Measurements from ENCODE around the gene GHRH. TPM values are rescaled to one million over a fixed set of nuclear protein-coding genes. Genes with fewer than 3 reads are reported as not detected.

The GHRH gene
- total RNA-seq, 1 experiment from 2014 or later, result not detected

DNA sequence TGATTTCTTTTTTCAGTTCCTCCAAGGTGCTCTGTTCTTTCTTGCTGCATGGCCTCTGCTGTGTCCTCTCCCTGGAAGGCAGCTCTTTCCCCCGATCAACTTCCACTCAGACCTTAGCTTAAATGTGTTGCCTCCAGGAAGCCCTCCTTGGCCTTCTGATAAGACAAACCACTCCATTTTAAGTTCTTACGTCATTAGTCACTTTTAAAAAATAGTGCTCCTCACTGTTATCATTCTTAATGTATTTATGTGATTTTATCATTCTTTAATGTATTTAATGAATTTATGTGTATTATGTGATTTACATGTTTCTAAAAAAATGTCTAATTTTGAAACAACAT lies 15.6 kb upstream of the GHRH start:
- CTCF ChIA-PET, result interaction anchor here (1.3 to 1.4 kb wide), 5 partner anchors 10 to 258 kb away, joined by 4 to 8 read pairs (median 5); no protein-coding TSS in a partner anchor
- Histone ChIP-seq H3K79me2 (ENCODE audit: insufficient read depth, low read length) (no peaks in the 10 kb centered on the region), H3K4me1 (ENCODE audit: control insufficient read depth in 1 of 2, insufficient read depth in 2 of 2, low read length in 2 of 2) (no peaks in the 10 kb centered on the region), H4K20me1 (ENCODE audit: insufficient read depth) (no peaks in the 10 kb centered on the region), H3K4me3 (replicated peaks in 1 of 2; ENCODE audit: low read depth in 1 of 2, low read length in 2 of 2) (no peak overlapping the region), H3K9me3 (ENCODE audit: control insufficient read depth in 1 of 2, insufficient read depth in 1 of 2, low read depth in 1 of 2, low read length in 2 of 2) (no peaks in the 10 kb centered on the region), H3K9me2 (ENCODE audit: insufficient read depth) (no peaks in the 10 kb centered on the region), H3K27me3 (ENCODE audit: insufficient read depth, low read length) (no peaks in the 10 kb centered on the region), H3K4me2 (ENCODE audit: low read length) (no peak overlapping the region), H3K27ac (ENCODE audit: low read depth, low read length) (no peak overlapping the region), H2AFZ (ENCODE audit: low read depth, low read length, poor library complexity, severe bottlenecking) (peak overlapping the region; percentile 9), H3K36me3 (ENCODE audit: control insufficient read depth in 1 of 2, insufficient read depth in 2 of 2, low read length in 2 of 2) (no peaks in the 10 kb centered on the region), H3K9ac (ENCODE audit: low read length) (no peak overlapping the region)
- ATAC-seq (no peak), DNase-seq (ENCODE audit: low read depth, low spot score) (no peak)
- POLR2A ChIA-PET, result no interaction called here
- RAD21 ChIA-PET (ENCODE audit: low non-redundant PET in 1 of 2, low total read pairs in 2 of 2, uncharacterized antibody in 2 of 2, unreplicated experiment in 2 of 2), result no interaction called here
- no TSS peak for BruUV-seq (replicated peaks)
- intact Hi-C loops (cut with micrococcal nuclease), result no loop called here
- no peak for TF ChIP-seq CBX3 (IDR thresholded peaks at IDR 0.05; ENCODE audit: low read depth)
- no peak for TF ChIP-seq EGR1 (IDR thresholded peaks at IDR 0.05; ENCODE audit: low read depth)
- TF ChIP-seq ZBTB33 (IDR thresholded peaks at IDR 0.05; ENCODE audit: extremely low read depth, insufficient replicate concordance, low read length), result no peak
- TF ChIP-seq CTCF (IDR thresholded peaks at IDR 0.05 in 2 of 3, conservative IDR thresholded peaks at IDR 0.05 in 1 of 3; ENCODE audit: borderline replicate concordance in 1 of 3, insufficient read depth in 1 of 3, low read depth in 2 of 3, low read length in 2 of 3), result no peak
- TF ChIP-seq JUND (IDR thresholded peaks at IDR 0.05), result no peak
- no peak for TF ChIP-seq POLR2A (IDR thresholded peaks at IDR 0.05; ENCODE audit: borderline replicate concordance, extremely low read depth, insufficient read depth, insufficient read length)
- no peak for TF ChIP-seq EZH2phosphoT487 (IDR thresholded peaks at IDR 0.05; ENCODE audit: borderline replicate concordance)
- no peak for TF ChIP-seq ZNF274 (IDR thresholded peaks at IDR 0.05; ENCODE audit: low read depth, low read length)
- TF ChIP-seq YY1 (IDR thresholded peaks at IDR 0.05; ENCODE audit: extremely low read depth, insufficient replicate concordance, low read depth, low read length), result no peak
- no peak for TF ChIP-seq TCF7L2 (IDR thresholded peaks at IDR 0.05; ENCODE audit: borderline replicate concordance, extremely low read depth, insufficient read depth, insufficient read length)
- no peak for TF ChIP-seq EZH2 (IDR thresholded peaks at IDR 0.05)
- TF ChIP-seq, protein P1, sequence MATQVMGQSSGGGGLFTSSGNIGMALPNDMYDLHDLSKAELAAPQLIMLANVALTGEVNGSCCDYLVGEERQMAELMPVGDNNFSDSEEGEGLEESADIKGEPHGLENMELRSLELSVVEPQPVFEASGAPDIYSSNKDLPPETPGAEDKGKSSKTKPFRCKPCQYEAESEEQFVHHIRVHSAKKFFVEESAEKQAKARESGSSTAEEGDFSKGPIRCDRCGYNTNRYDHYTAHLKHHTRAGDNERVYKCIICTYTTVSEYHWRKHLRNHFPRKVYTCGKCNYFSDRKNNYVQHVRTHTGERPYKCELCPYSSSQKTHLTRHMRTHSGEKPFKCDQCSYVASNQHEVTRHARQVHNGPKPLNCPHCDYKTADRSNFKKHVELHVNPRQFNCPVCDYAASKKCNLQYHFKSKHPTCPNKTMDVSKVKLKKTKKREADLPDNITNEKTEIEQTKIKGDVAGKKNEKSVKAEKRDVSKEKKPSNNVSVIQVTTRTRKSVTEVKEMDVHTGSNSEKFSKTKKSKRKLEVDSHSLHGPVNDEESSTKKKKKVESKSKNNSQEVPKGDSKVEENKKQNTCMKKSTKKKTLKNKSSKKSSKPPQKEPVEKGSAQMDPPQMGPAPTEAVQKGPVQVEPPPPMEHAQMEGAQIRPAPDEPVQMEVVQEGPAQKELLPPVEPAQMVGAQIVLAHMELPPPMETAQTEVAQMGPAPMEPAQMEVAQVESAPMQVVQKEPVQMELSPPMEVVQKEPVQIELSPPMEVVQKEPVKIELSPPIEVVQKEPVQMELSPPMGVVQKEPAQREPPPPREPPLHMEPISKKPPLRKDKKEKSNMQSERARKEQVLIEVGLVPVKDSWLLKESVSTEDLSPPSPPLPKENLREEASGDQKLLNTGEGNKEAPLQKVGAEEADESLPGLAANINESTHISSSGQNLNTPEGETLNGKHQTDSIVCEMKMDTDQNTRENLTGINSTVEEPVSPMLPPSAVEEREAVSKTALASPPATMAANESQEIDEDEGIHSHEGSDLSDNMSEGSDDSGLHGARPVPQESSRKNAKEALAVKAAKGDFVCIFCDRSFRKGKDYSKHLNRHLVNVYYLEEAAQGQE (IDR thresholded peaks at IDR 0.05; ENCODE audit: low read depth), result no peak
- TF ChIP-seq RAD21 (IDR thresholded peaks at IDR 0.05; ENCODE audit: low read depth), result no peak

Measured in HCT116 (cell line).